NK-92 (cell line): Measurements from ENCODE around the gene FBXO31.
"Not testable (repeated sequence)": the region's sequence is repeated elsewhere in the genome, so short reads cannot be mapped to it uniquely, and the experiment has no call there.

Experiments
- DNase-seq: peaks from one replicate; lab custom pipeline; 2025; ENCODE audit not compliant: unreplicated experiment; lab: John Stamatoyannopoulos, UW

FBXO31 gene

DNA sequence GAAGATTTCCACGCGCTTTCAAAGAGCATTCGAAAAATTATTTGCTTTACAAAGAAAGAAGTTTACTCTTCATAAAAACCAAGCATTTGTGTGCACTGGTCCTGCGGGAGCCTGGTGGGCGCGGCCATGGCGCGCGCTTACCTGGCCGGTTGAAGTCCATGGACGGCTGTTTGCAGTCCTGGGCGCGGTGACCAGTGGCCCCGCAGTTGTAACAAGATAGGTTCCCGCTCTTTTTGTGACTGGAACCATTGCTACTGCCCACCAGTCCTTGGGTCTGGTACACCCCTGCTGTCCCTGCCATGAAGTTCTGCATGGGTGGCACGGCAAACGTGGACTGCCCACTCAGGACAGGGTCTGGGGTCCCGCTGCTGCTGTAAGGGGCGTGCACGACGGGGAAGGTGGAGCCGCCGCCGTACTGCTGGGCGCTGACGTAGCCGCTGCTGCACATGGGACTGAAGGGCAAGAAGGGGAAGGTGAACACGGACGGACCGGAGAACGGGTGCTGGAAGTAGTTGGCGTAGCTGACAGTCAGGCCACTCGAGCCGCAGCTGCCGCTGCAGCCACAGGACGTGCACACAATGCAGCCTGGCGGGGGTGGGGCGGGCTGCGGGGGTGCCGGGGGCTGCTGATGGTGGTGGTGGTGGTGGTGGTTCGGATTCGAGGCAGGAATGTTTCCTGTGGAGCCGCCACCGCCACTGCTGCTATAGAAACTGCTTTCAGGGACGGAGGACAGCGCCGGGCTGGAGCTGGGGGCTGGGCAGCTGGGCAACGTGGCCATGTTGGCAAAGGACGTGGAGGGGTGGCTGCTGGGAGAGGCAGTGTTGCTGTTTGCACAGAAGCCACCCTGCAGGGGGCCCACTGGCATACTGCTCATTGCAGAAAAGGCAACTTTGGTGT, 28.0 kb upstream of the FBXO31 start:
- DNase-seq = no peak

DNA sequence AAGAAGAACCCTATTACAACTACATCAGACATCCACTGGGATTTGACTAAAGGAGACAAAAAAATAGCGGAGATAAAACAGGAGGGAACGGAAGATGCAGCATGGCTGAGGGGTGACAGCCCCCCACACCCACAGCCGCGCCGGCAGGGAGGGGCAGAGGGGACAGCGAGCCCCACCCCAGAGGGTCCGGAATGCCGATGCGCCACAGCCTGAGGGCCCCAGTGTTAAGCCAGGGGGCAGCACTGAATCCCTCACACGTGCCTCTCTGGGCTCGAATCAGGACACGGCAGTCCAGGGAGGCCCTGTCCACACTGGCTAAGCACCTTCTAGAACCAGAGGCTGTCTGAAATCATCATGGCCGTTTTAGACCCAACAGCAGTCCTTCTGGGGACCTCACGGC, 27.4 kb upstream of the FBXO31 start:
- DNase-seq = no peak

DNA sequence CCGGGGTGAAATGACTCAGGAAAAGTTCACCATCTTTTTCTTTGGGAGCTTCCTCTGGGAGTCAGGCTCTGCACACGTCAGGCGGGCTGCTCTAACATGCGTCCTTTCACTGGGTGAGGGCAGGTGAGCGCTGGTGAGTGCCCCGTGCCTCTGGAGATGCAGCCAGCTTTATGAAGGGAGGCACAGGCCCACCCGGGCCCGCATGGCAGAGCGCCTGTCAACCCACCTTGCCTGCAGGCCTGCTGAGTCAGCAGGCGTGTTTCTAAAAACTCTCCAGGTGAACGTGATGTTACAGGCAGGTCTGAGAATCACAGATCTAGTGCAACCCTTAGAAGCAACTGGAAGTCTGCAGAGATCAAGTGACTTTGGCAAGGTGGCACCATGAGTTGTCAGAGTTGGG, 27.0 kb upstream of the FBXO31 start:
- DNase-seq = no peak

DNA sequence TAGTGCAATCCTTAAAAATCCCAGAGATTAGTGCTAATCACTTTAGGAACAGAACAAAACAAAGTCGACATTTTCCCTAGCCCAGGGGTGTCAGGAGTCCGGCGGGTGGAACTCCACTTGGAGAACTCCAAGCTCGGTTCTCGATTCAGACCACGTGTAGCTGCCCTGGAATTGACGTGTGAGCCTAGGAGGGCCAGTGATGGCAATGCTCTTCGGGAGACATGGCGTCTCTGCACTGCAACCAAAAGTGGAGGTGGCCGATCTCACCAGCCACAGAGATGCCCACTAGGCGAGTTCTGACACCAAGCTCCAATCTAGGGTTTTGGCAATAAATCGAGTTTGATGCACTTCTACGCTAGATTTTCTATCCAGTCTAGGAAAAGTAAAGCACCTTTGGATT, 26.2 kb upstream of the FBXO31 start:
- DNase-seq = no peak

DNA sequence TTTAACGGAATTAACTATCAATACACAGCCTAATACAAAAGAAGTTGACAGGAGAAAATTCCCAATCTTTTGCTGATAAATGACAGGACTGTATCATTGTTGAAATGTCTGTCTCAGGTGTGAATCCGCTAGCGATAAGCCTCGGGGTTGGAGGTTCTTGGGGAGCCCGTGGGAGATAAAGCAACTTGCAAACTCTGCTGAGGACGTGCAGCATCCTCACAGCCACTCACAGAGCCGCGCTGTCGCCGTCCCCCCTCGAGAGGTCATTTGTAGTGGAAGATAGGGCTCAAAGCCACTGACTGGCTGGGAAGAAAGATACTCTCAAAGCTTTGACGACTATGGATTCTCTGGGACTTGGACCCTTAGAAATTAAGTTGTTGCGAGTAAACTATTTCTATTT, 25.6 kb upstream of the FBXO31 start:
- DNase-seq = no peak

DNA sequence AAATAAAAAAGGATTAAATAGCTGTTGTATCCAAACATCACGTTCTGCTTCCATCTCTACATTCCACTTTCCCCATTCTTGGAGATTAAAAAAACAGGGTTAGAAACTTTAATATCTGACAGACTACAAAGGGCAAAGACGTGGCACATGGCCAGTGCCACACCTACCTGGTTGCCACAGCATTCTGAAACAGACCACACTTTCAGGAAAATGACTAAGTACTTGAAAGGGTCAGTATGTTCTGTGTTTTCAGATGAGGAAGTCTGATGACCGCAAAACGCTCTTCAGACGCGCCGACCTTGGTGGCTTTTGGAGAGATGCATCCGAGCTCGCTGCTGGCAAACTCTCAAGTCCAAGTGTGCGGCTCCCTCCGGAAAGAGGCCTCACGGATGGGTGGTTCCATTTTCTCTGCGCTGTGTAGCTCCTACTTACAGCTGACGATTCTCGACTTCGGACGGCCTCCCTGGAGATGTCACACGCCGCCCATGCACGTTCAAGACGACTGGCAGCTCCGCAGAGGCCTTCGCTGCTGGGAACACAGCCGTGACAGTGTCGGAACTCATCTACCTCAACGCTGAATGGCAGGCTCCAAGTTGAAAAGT, 24.0 kb upstream of the FBXO31 start:
- no peak for DNase-seq

DNA sequence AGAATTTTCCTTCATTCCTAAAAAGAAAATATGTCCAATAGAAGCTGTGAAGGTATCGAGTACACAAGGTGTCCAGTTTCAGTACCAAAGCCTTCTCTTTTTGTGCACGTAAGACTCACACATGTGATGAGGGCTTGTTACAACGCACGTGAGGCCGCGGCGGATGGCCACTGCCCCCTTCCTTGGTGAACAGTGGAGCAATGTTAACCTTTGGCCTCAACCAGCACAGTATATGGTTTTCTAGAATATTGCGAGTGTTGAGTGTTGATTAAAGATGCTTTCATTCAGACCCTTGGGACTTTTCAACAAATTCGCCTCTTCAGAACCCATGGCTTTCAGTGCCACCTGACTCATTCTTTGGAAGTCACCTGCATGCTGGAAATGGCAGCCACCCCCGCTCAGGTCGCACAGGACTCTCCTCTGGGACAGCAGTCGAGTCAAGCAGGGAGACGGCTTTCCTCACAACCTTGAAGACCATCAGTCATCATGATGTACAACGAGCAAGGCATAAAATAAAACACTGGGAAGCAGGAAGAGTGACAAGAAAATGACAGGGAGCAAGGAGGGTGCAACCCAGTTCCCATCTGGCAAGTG, 23.0 kb upstream of the FBXO31 start:
- DNase-seq = no peak

DNA sequence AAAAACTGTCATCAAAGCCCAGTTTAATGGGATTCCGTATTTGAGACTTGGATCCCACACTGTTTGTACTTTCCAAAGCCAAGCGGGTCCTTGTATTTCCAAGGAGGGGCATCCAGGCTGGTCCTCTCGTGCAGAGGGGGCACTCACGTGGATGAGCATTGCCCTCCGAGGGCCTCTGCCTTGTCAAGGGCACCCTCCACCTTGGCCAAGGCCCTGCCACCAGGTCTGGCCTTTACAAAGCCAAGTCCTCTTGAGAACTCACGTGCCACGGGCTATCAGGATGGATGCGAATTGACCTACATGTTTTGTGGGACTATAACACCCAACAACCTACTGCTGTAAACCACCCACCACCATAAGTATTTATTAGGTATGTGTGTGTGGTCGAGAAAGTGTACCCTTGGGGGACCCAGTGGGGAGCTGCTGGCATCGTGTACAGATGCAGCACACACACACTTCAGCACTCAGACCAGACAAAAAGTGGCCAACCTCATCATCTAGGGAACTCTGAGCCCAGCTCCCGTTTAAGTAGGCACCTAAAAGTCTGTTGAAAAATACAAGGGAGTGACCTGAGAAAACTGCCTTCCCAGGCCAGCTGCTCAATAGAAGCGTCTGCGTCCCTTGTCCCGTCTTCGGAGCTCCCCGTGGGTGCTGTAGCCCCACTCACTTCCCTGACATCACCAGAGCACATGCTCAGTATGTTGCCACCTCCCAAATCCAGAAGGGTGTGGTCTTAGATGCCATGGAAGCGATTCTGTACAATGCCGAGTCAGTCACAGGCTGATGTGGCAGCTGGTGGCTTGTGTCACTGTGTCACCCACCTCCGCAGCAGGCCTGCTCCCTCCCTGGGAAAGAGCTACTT, 21.4 kb upstream of the FBXO31 start:
- DNase-seq = no peak

DNA sequence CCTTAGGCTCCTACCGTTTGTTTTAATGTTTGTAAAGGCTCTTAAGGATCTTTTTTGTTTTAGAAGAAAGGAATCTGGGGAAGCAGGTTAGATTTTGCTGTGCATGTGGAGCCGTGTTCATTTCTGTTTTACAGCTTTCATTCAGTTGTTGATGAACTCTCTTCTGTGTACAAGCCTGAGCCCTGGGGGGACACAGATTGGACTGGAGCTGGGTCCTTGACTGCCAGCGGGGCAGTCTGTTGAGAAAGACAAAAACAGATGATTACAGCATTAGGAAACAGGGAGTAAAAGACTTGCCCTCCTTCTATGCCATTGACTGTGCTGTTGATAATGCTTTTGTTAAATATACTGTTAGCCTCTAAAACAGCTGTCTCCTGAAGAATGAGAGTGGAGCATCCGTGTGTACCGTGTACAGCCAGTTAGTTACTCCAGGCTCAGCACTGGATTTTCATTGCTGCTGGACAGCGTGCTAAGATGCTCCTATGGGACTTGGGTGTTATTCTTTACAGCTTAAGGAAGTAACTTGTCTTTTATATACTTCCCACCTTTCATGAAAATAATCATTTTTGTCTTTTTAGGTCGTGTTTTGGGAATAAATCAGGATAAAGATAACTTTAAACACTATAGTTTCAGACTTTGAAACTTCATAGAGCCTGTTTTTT, 11.7 kb upstream of the FBXO31 start:
- no peak for DNase-seq

DNA sequence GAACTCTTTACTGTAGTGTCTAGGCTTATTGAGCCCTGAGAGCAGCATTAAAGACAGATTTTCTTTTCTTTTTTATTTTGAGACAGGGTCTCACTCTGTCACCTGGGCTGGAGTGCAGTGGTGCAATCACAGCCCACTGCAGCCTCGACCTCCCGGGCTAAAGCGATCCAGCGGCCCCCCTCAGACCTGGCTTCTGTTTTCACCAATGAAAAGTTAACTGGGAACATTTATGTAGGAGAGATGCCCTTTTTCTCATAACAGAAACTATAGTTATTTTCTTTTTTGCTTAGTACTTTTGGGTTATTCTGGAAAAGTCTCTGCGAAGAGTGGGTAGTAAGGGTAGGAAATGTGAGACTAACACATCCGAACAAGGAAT, 10.1 kb upstream of the FBXO31 start:
- DNase-seq = no peak

DNA sequence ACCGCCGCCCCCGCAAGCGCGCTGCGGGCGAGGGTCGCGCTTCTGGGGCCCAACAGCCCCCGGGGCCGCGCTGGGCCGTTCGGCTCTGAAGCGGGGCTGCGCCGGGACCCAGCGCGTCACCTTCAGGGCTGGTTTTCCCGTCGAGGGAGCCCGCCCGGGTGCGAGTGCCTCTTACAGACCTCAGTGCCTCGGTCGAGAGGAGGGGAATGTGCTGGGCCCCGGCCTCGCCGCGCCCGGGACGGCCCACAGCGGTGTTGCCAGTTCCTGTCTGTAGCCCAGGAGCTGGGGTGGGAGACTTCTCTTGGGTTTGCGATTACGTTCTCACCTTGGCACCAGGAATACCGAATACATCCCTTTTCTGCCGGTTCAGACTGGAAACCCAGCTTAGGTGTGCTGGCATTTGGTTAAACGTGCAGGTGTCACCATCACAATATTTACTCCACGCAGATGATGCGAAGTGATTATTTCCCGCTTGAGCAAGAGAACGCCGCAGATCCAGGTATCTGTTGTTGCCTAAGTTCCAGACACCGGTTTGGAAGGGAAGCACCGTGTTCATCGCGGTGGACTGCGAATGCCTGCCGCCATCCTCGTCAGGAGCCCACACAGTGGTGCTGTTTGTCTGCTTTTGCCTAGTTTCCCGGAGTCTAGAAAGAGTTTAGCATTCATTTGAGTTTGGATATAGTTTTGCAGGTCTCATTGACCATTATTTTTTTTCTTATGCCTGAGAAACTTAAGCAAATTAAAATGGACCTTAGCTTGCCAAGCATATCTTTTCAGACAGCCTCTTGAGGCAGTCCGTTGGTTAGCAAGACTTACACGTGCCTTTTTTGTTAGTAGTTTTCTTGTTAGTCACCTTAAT, 9.5 kb upstream of the FBXO31 start:
- no peak for DNase-seq

DNA sequence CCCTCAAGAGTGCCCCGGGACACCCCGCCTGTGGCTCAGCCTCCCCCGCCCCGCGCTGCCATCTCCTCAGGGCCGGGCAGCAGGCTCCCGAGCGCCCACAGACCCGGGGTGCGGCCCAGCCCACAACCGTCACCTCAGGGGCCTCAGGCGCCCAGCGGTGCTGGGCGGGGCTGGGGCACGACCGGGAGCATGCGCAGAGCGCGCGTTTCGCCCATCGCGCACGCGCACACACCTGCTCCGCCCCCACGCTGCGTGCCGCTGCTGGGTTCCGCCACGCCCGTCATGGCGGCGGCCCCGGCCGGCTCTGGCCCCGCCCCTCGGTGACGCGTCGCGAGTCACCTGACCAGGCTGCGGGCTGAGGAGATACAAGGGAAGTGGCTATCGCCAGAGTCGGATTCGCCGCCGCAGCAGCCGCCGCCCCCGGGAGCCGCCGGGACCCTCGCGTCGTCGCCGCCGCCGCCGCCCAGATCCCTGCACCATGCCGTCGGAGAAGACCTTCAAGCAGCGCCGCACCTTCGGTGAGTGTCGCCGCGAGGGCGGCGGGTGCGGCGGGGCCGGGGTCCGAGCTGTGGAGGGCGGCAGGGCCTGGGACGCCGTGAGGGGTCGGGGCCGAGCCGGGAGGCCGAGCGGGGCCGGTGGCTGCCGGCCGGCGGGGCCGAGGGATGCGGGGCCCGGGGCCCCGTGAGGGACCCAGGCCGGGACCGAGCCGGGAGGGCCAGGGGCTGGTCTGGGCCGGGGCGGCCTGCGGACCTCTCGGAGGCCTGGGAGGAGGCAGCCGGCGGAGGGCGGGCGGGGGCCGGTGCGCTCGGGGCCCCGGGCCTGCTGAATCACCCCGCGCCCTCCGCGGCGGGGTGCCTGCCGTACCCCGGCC, 8.6 kb upstream of the FBXO31 start, which contains the start of gene MAP1LC3B:
Gene MAP1LC3B (plus strand): TSS at position 387 of the 871 bp plus-strand sequence. CDS start 92 bp downstream, at position 479.
- DNase-seq = peak; percentile 65

DNA sequence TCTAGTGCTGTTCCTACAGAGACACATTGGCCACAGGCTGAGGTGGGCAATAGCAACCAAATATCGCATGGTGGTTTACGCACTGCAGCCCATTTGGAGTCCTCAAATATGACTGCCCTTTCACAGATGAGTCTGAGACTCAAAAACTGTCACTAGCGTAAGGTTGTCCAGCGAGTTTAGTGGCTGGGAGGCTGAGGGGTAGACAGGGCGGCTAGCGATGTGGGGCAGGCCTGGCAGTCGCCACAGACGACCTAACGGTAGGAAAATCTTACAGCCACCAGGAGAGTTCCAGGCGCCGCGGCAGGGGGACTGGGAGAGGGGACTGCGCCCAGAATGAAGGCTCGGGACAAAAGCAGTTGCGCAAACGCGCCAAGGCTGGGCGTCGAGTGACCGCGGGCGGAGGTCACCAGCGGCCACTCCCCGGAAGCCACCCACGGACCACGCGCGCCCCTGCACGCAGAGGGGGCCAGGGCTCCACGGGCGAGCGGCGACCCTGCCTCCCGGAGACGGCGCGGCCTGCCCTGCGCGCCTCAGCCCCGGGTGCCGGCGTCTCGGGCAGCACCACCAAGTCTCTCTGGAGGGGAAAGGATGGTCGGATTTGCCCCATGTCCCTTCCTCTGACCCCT, 7.9 kb upstream of the FBXO31 start:
- no peak for DNase-seq

DNA sequence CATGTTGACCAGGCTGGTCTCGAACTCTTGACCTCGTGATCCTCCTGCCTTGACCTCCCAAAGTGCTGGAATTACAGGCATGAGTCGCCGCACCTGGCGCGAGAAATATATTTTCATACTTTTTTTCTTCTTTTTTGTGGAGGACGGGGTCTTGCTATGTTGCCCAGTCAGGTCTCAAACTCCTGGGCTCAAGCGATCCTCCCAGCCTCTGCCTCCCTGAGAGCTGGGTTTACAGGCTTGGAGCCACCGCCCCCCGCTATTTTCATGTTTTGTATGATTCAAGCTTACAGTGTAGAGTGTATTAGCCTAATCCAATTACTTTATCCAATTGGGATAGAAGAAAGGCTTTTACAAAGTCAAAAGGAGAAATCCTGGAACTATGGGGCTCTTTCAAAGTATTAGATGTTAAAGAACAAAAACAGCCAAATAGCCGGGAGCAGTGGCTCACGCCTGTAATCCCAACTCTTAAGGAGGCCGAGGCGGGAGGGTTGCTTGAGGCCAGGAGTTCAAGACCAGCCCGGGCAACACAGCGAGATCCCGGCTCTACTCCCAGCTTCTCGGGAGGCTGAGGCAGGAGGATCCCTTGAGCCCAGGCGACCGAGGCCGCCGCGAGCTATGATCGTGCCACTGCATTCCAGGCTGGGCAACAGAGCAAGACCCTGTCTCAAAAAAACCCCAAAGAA, 7.2 kb upstream of the FBXO31 start:
- DNase-seq = no peak

DNA sequence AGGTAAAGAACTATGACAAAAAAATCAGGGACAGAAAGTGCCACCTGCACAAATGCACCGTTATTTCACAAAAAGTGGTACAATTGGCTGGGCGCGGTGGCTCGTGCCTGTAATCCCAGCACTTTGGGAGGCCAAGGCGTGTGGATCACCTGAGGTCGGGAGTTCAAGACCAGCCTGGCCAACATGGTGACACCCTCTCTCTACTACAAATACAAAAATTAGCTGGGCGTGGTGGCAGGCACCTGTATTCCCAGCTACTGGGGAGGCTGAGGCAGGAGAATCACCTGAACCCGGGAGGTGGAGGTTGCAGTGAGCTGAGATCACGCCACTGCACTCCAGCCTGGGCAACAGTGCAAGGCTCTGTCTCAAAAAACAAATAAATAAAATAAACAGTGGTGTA, 6.3 kb upstream of the FBXO31 start:
- DNase-seq = not testable (repeated sequence)

DNA sequence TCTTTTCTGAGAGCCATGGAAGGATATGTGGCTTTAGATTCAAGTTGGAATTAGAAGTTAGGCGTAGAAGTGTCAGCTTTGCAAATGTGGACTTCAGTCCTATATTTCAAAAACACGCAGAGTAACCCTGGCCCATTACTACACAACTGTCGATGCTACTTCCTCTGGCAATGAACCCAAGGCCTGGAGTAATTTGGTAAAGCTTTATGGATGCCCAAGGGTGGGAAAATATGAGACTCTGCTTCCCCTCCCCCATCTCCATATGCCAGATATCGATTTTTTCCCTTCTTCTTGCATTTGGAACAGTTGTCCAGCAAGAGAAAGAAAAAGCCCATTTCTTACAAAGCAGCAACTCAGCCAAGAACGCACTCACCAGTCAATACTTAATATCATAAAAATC, 5.7 kb upstream of the FBXO31 start:
- no peak for DNase-seq

DNA sequence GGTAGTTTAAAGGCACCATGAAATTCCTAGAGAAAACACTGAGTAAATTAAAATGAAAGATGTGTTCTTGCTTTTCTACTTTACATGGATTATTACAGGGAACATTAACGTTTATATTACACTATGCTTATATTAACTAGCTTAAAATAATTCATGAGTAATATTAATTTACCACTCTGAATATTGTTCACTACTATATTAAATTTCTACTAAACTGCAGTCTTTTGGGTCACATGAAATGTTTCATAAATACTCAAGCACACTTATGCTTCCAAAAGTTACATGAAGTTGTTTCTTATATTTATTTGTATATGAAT, 5.2 kb upstream of the FBXO31 start:
- DNase-seq = no peak
